Measurements from ENCODE around the gene PTGR3.

The PTGR3 gene

GRCh38 chr18:75234901-75235300 lies 26.0 kb upstream of the PTGR3 start:
- DNase-seq (ENCODE audit: low read depth) = no peak

- DNase-seq (ENCODE audit: low read depth) = no peak
Measured at GRCh38 chr18:75231053-75231406, 22.1 kb upstream of the PTGR3 start.

- no peak for DNase-seq (ENCODE audit: low read depth)
Measured at GRCh38 chr18:75230163-75231052, 21.5 kb upstream of the PTGR3 start.

GRCh38 chr18:75229437-75229836 lies 20.5 kb upstream of the PTGR3 start:
- DNase-seq (ENCODE audit: low read depth) = no peak

GRCh38 chr18:75228967-75229366 lies 20.0 kb upstream of the PTGR3 start:
- DNase-seq (ENCODE audit: low read depth) = no peak

GRCh38 chr18:75227535-75228296 lies 18.8 kb upstream of the PTGR3 start:
- DNase-seq (ENCODE audit: low read depth) = peak; percentile 67

- no peak for DNase-seq (ENCODE audit: low read depth)
Measured at GRCh38 chr18:75226956-75227316, 18.0 kb upstream of the PTGR3 start.

GRCh38 chr18:75226286-75226955 lies 17.5 kb upstream of the PTGR3 start:
- DNase-seq (ENCODE audit: low read depth) = peak; percentile 75

GRCh38 chr18:75223687-75224347 lies 14.9 kb upstream of the PTGR3 start:
- DNase-seq (ENCODE audit: low read depth) = peak; percentile 86

GRCh38 chr18:75222407-75222806 lies 13.5 kb upstream of the PTGR3 start:
- DNase-seq (ENCODE audit: low read depth) = no peak

GRCh38 chr18:75221897-75222296 lies 13.0 kb upstream of the PTGR3 start:
- no peak for DNase-seq (ENCODE audit: low read depth)

- no peak for DNase-seq (ENCODE audit: low read depth)
Measured at GRCh38 chr18:75221397-75221796, 12.5 kb upstream of the PTGR3 start.

GRCh38 chr18:75220551-75221355 lies 11.8 kb upstream of the PTGR3 start:
- DNase-seq (ENCODE audit: low read depth) = no peak

GRCh38 chr18:75219745-75220375 lies 10.9 kb upstream of the PTGR3 start:
- no peak for DNase-seq (ENCODE audit: low read depth)

- DNase-seq (ENCODE audit: low read depth) = no peak
Measured at GRCh38 chr18:75218065-75218923, 9.4 kb upstream of the PTGR3 start.

- DNase-seq (ENCODE audit: low read depth) = no peak
Measured at GRCh38 chr18:75216911-75217689, 8.2 kb upstream of the PTGR3 start.

GRCh38 chr18:75216212-75216910 lies 7.4 kb upstream of the PTGR3 start:
- no peak for DNase-seq (ENCODE audit: low read depth)

- no peak for DNase-seq (ENCODE audit: low read depth)
Measured at GRCh38 chr18:75215663-75216062, 6.7 kb upstream of the PTGR3 start.
